GM21381 (cell line): ENCODE data around the gene DNAJB12.
"Not testable (repeated sequence)": the region's sequence is repeated elsewhere in the genome, so short reads cannot be mapped to it uniquely, and the experiment has no call there.

Experiments used
- ATAC-seq: cut with Tn5 transposase; IDR thresholded peaks from one replicate; pipeline ENCODE4 v1.9.1; 2021; ENCODE audit warnings: mild to moderate bottlenecking, moderate library complexity; ENCODE audit not compliant: unreplicated experiment

The DNAJB12 gene

DNA sequence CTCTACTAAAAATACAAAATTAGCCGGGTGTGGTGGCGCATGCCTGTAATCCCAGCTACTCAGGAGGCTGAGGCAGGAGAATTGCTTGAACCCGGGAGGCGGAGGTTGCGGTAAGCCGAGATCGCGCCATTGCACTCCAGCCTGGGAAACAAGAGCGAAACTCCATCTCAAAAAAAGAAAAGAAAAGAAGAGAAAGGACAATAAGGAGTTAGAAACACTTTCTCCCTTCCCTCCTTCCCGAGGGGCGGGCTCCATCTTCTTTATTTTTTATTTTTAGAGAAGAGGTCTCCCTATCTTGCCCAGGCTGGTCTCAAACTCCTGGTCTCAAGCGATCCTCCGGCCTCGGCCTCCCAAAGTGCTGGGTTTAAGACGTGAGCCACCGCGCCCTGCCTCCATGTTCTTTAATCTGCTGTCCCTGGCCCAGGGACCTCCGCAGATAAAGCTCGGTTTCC is 57.9 kb downstream of the DNAJB12 start:
- ATAC-seq, result not testable (repeated sequence)

DNA sequence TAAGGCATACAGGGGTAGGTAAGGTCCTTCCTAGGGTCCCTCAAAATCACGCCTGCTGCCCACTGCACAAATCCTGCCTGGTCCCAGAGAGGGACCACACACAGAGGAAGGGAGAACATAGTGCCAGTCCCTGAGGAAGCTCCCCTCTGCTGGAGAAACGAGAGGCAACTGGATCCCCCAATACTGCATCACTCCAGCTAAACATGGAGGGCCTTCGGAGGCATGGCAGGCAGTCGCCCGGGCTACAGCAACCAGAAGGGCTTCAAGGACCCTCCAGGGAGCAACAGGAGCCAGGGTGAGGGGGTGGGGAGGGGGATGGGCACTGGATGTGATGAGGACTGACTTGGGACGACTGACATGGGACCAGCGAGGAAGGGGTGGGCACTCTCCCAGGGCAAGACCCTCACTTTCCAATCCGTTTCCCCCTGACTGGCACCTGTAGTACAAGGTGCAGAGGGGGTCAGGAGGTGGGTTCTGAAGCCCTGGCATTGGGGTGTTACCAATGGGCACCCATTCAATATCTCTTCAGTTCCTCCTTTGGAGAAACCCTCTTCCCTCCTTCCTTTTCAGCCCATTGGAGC is 59.3 kb downstream of the DNAJB12 start:
- ATAC-seq, result no peak

DNA sequence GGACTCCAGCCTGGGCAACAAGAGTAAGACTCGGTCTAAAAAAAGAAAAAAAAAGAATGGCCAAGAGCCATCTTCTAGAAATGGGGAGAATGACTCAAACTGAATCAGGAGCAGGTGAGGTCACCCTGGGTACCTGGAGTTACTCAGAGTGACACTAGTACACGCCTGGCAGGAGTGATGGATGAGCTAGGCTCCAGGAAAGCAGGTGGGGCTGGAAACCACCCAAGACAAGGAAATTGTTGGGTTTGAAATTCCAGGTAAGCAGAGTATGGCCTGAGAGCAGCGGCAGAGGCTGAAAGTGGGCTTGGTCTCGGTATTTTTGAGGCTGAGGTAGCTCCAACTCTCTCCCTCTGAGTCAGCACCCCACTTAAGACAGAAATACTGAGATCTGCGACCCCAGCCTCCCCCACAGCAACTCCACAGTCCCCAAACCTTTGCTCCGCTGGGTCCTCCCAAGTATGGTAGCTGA is 62.5 kb downstream of the DNAJB12 start:
- no peak for ATAC-seq

- ATAC-seq, result no peak
These were observed 63.6 kb downstream of the DNAJB12 start for GRCh38 chr10:72291019-72291532.

- ATAC-seq, result no peak
These were observed 68.7 kb downstream of the DNAJB12 start for GRCh38 chr10:72285972-72286521.

GRCh38 chr10:72283131-72283530 is 71.6 kb downstream of the DNAJB12 start:
- ATAC-seq, result no peak
